ENCODE results near the gene FGFRL1.
"Not testable (repeated sequence)": the region's sequence is repeated elsewhere in the genome, so short reads cannot be mapped to it uniquely, and the experiment has no call there.

FGFRL1 gene

DNA sequence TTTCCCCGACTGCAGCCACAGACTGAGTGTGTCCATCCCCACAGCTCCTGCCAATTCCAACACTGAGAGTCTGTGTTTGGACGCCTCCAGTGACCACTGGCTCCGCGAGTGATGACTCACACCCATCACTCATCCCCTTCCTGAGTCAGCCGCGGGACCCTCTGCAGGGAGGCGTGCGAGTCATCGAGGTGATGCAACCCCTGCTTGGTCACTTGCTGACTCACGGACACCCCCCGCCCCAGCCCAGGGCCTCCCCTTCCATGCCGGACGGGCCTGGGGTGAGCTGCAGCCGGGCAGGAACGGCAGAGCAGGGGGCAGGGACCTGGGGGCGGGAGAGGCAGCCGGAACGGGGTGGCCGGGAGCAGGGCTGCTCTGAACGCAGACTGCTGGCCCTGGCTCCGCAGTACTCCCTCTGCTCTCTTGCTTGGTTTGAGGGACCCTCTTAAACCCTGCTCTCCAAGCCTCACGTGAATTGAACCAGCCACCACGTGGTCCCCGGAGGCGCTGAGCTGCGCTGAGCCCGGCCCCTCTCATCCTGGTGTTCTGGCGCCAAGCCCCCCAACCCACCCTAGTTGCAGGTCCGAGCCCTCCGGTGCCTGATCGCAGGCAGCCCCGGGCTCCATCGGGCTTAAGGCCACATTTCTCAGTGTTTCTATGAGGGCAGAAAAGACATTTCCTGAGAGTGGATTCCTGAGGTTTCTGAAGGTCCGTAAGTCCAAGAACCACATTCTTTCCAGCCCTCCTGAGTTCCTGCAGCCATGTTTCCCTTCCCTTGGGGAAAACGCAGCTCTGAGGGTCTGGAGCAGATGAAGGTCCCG is 32.4 kb downstream of the FGFRL1 start:
- H3K4me3 ChIP-seq (replicated peaks in 1 of 2; ENCODE audit: low read depth in 2 of 2, low read length in 2 of 2), result peak overlapping the region in 1 of 2 donors; percentile 11
- peak; percentile 99 for DNase-seq (ENCODE audit: low read depth in 2 of 2)
- TF ChIP-seq, protein P1, sequence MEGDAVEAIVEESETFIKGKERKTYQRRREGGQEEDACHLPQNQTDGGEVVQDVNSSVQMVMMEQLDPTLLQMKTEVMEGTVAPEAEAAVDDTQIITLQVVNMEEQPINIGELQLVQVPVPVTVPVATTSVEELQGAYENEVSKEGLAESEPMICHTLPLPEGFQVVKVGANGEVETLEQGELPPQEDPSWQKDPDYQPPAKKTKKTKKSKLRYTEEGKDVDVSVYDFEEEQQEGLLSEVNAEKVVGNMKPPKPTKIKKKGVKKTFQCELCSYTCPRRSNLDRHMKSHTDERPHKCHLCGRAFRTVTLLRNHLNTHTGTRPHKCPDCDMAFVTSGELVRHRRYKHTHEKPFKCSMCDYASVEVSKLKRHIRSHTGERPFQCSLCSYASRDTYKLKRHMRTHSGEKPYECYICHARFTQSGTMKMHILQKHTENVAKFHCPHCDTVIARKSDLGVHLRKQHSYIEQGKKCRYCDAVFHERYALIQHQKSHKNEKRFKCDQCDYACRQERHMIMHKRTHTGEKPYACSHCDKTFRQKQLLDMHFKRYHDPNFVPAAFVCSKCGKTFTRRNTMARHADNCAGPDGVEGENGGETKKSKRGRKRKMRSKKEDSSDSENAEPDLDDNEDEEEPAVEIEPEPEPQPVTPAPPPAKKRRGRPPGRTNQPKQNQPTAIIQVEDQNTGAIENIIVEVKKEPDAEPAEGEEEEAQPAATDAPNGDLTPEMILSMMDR (IDR thresholded peaks at IDR 0.05; ENCODE audit: low read depth, low read length), result no peak

DNA sequence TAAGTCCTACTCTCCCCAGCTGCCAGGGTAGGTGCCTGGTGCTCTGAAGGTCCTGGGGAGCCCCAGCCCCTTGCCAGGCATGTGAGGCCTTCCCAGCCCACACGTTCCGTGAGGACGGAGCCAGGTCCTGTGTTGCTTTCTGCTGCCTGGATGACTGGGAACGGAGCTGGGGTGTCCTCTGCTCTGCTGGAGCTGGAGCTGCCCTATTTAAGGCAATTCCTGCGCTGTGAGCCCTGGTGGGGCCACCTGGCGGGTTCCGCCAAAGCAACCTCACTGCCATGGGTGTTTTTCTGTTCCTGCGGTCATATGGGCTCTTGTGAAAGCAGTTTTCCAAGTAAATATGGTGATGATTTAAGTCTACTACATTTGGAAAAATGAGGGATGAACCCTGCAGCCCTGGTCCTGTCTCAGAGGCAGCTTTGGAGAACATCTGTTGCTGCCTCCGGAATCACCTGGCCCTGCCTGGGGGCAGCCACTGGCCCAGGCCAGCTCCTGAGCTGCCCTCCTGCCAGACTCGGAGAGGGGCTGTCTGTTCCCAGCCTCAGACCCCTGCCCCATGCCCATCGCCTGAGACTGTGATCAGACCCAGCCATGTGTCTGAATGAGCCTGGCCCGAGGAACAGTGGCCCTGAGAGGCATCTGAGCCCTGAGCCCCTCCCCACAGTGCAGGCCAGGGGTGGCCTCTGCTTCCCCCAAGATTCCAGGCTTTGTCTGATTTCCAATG is 33.2 kb downstream of the FGFRL1 start:
- DNase-seq (ENCODE audit: low read depth in 2 of 2), result no peak
- no peak overlapping the region for H3K4me3 ChIP-seq (replicated peaks in 1 of 2; ENCODE audit: low read depth in 2 of 2, low read length in 2 of 2)
- TF ChIP-seq, protein P1 (IDR thresholded peaks at IDR 0.05; ENCODE audit: low read depth, low read length), result no peak

DNA sequence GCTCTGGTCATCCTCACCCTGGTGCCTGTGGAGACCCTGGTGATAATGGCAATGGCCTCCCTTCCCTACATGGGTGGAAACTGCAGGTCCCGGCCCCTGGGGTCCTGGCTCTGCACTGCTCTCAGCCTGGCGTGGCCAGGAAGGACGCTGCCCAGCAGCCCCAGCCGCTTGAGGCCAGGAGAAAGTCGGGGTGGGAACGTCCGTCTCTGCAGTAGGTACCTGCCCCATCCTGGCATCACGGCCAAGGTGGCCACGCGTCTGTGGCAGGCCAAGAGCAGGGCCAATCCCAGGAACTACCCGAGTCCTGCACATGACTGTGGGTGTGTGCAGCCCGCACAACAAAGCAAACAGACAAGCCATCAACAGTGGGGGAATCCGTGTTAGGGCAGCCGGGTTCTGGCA is 33.8 kb downstream of the FGFRL1 start:
- H3K4me3 ChIP-seq (replicated peaks in 1 of 2; ENCODE audit: low read depth in 2 of 2, low read length in 2 of 2), result no peak overlapping the region
- TF ChIP-seq, protein P1 (IDR thresholded peaks at IDR 0.05; ENCODE audit: low read depth, low read length), result no peak
- DNase-seq (ENCODE audit: low read depth in 2 of 2), result no peak

DNA sequence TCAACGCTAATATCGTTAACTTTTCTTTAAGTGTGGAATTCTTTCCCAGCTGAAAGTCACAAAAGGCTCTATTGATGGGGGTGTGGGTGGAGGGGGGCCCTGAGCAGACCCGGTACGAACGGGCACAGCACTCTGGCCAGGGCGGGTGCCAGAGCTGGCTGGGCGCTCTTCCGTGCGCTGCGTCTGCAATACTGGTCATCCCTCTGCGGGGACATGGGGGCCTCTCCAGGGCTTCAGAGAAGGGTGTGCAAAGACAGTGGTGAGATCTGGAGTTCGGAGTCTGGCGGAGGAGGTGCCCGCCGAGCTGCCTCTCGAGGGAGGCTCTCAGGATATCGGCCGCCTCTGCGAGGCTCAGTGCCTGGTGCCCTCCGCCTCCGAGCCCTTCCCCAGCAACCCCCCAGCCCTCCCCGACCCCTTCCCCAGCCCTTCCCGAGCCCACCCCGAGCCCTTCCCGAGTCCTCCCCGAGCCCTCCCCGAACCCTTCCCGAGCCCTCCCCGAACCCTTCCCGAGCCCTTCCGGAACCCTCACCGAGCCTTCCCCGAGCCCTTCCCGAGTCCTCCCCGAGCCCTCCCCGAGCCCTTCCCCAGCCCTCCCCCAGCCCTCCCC is 34.3 kb downstream of the FGFRL1 start:
- TF ChIP-seq, protein P1 (IDR thresholded peaks at IDR 0.05; ENCODE audit: low read depth, low read length), result no peak
- H3K4me3 ChIP-seq (replicated peaks in 1 of 2; ENCODE audit: low read depth in 2 of 2, low read length in 2 of 2), result no peak overlapping the region
- no peak for DNase-seq (ENCODE audit: low read depth in 2 of 2)

DNA sequence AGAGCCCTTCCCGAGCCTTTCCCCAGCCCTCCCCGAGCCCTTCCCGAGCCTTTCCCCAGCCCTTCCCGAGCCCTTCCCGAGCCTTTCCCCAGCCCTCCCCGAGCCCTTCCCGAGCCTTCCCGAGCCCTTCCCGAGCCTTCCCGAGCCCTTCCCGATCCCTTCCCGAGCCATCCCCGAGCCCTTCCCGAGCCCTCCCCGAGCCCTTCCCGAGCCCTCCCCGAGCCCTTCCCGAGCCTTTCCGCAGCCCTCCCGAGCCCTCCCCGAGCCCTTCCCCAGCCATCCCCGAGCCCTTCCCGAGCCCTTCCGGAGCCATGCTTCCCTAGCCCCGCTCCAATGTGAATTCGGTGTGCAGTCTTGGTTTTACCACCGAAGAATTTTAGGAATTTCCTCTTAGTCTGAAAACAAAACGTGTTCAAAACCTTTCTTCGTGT is 35.2 kb downstream of the FGFRL1 start:
- not testable (repeated sequence) for H3K4me3 ChIP-seq (replicated peaks in 1 of 2; ENCODE audit: low read depth in 2 of 2, low read length in 2 of 2)
- peak; percentile 57 to 80 for DNase-seq (ENCODE audit: low read depth in 2 of 2)

DNA sequence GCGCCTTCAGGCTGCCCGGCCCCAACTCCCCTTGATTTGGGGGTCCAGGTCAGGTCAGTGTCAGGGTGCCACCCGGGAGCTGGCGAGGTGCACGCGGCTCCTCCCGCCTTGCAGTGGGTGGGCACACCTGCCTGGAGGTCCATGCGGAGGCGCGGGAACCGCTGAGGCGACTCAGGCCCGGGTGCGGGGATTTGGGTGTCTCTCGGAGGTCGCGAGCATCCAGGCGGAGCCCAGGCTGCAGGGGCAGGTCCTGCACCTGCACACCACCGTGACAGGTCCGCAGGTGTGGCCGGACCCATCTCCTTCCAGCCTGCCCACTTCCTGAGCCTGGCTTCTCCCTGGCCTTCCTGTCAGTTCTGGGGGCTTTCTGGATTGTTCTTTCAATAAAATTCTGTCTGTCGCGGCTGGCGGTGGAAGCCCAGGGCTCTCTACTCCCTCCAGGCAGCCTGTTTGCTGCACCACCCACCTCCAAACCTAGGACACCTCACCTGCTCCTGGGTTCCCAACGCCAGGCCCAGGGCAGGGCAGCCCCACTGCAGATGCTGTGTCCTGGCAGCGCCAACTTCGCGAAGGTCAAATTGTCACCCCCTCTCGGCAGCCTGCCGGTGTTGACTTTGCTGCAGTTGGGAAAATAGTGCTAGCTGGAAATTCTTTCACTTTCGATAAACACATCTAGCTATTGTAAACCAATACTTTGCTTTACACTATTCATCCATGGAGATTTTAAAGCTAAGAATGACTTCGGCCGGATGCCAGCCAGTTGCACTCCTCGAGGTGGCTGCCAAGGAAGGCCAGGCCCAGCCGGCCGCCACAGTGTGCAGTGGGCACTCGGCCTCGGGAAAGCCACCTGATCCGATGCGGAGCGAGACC is 35.9 kb downstream of the FGFRL1 start:
- DNase-seq (ENCODE audit: low read depth in 2 of 2), result no peak
- no peak overlapping the region for H3K4me3 ChIP-seq (replicated peaks in 1 of 2; ENCODE audit: low read depth in 2 of 2, low read length in 2 of 2)
- TF ChIP-seq, protein P1 (IDR thresholded peaks at IDR 0.05; ENCODE audit: low read depth, low read length), result no peak
